Tibial artery (tissue), 4 donors: ENCODE data around the gene ABL1.

Experiments used
- DNase-seq, 2 donors: peaks; one replicate each; pipeline ENCODE4 v3.0.0-alpha.2; 2019
- H3K27ac ChIP-seq, 2 donors: fragments of 200-600 bp; sonication (generic) in 1 of 2; 1 replicate in 1 of 2; 2 replicates in 1 of 2; pipeline ENCODE4 v1.5.1; 2018 to 2019; ENCODE audit warnings: mild to moderate bottlenecking in 1 of 2
- H3K27me3 ChIP-seq, 2 donors: fragments of 200-600 bp; sonication (generic) in 1 of 2; one replicate each; pipeline versions ENCODE4 v1.5.1 to v1.6.0; 2016 to 2019
- H3K36me3 ChIP-seq, 3 donors: fragments of 200-600 bp; sonication (generic) in 2 of 3; one replicate each; pipeline ENCODE4 v1.5.1; 2016 to 2019; ENCODE audit warnings: mild to moderate bottlenecking in 2 of 3
- H3K4me1 ChIP-seq, 4 donors: fragments of 200-600 bp; sonication (generic) in 2 of 4; 1 replicate in 3 of 4; 2 replicates in 1 of 4; pipeline ENCODE4 v1.5.1; 2016 to 2019
- H3K4me3 ChIP-seq, 2 donors: fragments of 200-600 bp; sonication (generic) in 1 of 2; 1 replicate in 1 of 2; 2 replicates in 1 of 2; pipeline ENCODE4 v1.5.1; 2018 to 2019; ENCODE audit warnings: mild to moderate bottlenecking in 2 of 2
- H3K9me3 ChIP-seq, 3 donors: fragments of 200-600 bp; sonication (generic) in 1 of 3; one replicate each; pipeline ENCODE4 v1.5.1; 2016 to 2019
- intact Hi-C: fragments of 100-400 bp; cut with DNase I; formaldehyde crosslinking; loops from one replicate; pipeline ENCODE4 v1.15.0; 2023; ENCODE audit warnings: low total_unique reads
- TF ChIP-seq, protein P1 (sequence below), 2 experiments: fragments of 200-600 bp in 1 of 2; fragments of 450-650 bp in 1 of 2; IDR thresholded peaks; one replicate each; pipeline ENCODE4 v1.5.1; 2017 to 2019; ENCODE audit warnings: antibody characterized with exemption in 2 of 2, mild to moderate bottlenecking in 1 of 2, moderate library complexity in 1 of 2

The ABL1 gene

DNA sequence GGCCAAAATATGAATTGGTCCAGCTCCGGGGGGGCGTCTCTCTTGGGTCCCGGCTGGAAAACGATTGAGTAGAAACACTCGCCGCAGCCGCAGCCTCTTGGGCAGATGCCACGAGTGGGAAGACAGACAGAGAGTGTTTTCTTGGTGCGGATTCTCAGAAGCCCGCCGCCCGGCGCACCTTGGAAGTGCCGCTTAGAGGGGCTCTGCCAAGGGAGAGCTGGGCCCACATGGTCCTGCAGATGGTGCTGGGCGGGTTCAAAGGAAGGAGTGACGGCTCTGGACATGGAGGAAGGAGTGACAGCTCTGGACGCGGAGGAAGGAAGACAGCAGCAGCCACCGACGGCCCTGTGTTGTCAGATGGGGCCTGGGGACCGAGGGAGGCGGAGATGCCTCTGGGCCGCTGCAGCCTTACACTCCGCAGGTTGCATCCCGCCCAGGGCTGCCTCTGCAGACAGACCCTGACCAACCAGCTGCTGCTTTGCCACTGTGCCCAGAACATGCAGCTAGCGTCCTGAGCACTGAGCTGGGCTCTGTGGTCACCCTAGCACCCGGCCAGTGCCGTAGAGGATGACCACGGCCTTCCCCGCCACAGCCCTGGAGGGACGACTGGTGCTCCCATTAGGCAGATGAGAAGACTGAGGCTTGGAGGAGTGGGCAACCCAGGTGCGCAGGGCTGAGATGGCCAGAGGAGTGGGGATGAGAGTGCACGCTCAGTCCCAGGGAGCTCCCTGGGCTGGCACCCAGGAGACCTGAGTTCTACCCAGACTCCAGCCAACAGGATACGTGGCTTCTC lies 82.3 kb downstream of the ABL1 start:
- DNase-seq, result no peak
- Histone ChIP-seq H3K36me3 (no peaks in the 10 kb centered on the region), H3K27me3 (peaks cover 0 to 61% of the 10 kb centered on the region in 2 donors), H3K4me1 (peaks cover 0 to 8% (median 5%) of the 10 kb centered on the region in 4 donors), H3K27ac (no peak overlapping the region), H3K9me3 (no peaks in the 10 kb centered on the region), H3K4me3 (no peak overlapping the region)
- intact Hi-C loops, result no loop called here
- TF ChIP-seq, protein P1, sequence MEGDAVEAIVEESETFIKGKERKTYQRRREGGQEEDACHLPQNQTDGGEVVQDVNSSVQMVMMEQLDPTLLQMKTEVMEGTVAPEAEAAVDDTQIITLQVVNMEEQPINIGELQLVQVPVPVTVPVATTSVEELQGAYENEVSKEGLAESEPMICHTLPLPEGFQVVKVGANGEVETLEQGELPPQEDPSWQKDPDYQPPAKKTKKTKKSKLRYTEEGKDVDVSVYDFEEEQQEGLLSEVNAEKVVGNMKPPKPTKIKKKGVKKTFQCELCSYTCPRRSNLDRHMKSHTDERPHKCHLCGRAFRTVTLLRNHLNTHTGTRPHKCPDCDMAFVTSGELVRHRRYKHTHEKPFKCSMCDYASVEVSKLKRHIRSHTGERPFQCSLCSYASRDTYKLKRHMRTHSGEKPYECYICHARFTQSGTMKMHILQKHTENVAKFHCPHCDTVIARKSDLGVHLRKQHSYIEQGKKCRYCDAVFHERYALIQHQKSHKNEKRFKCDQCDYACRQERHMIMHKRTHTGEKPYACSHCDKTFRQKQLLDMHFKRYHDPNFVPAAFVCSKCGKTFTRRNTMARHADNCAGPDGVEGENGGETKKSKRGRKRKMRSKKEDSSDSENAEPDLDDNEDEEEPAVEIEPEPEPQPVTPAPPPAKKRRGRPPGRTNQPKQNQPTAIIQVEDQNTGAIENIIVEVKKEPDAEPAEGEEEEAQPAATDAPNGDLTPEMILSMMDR (IDR thresholded peaks at IDR 0.05), result no peak

DNA sequence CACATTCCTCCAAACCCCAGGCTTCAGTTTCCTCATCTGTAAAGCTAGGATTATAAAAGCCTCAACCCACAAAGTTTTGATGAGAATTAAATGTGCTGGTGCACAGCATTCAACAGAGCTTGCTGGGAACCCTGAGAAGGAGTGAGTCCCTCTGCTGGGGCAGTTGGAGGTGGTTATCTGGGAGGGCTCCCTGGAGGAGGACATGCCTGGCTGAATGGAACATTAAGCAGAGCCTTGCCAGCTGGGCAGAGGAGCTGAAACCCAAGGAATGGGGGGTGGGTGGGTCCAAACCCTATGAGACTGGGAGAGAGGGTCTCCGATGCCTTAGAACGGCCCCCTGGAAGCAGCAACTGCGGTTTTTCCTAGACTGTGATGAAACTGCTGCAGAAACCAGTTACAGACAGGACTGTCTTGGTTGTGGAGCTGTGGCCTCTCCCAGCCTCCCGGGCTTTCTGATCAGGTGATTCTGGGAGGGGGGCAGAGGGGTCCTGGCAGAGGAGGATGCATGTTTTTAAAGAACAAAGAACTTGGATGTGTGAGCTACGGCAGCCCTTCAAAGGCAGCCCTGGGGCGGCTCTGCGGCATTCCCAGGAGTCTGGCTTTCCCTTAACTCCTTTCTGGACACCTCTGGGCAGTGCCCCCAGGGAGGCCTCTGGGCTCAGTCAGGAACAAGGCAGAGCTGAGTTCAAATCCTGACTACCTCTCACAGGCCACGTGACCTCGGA lies 83.2 kb downstream of the ABL1 start:
- TF ChIP-seq, protein P1 (IDR thresholded peaks at IDR 0.05), result no peak
- intact Hi-C loops, result no loop called here
- Histone ChIP-seq H3K27ac (no peak overlapping the region), H3K36me3 (no peaks in the 10 kb centered on the region), H3K9me3 (no peaks in the 10 kb centered on the region), H3K27me3 (peaks cover 0 to 70% of the 10 kb centered on the region in 2 donors), H3K4me3 (no peak overlapping the region), H3K4me1 (peaks cover 0 to 4% (median 1%) of the 10 kb centered on the region in 4 donors)
- DNase-seq, result no peak

DNA sequence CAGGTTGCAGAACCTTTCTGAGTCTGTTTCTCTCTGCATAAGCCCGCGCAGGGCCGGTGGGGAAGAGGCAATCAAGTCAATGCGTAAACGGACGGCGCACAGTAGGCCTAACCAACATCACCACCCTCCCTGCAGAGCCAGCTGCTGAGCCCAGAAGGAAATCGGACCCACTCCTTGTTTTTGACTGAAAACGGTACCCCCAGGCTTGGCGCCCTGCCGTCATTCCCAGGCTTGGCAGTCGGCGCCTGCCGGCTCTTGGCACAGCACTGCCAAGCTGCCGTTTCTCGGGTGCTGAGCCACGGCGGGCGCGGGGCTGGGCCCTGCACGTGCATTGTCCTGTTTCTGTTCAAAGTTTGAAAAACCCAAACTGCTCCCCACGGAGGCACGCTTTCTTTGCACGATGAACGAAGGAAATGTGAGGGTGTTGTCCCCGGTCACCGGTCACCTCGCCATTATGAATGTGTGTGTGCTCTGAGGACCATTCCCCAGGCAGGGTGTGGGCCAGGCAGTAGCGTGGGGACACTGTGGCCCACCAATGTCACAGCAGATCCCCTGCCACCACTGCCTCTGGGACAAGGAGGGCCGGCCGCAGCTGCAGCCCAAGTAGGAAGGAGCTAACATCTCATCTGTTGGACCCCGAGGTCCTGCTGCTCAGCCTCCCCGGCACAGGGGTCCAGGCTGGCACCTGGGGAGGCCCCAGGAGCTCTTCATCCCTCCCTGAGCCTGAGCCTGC lies 83.9 kb downstream of the ABL1 start:
- H3K9me3 ChIP-seq, result no peaks in the 10 kb centered on the region
- intact Hi-C loops, result no loop called here
- H3K4me1 ChIP-seq, result peaks cover 0 to 2% (median 0%) of the 10 kb centered on the region in 4 donors
- no peaks in the 10 kb centered on the region for H3K36me3 ChIP-seq
- no peak overlapping the region for H3K27ac ChIP-seq
- H3K27me3 ChIP-seq, result peaks cover 0 to 76% of the 10 kb centered on the region in 2 donors
- no peak overlapping the region for H3K4me3 ChIP-seq
- DNase-seq, result no peak
- TF ChIP-seq, protein P1 (IDR thresholded peaks at IDR 0.05), result no peak

DNA sequence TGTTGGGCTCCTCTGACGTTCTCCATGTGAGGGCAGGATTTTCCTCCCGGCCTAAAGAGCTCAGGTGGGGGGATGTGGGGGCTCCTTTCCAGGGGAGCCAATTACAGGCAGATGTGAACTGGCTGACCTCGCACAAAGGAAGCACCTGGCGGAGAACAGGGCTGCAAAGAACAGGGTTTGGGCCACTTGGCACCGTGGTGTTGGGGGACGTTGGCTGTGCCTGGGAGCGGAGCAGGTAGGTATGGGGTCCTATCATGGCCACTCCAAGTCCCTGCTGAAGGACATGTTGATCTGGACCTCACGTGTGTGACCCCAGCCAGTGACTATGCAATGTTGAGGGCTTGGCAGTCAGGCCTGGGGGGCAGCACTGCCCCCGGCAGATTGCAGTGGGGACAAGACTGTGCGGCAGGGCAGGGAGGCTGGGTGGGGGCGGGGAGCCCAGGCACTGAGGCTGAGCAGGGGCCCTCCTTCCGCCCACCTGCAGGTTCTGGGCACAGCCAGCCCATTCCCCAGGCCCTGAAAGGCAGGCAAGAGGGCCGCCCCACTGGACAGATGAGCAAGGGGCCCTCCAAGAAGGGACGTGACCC lies 84.6 kb downstream of the ABL1 start:
- Histone ChIP-seq H3K27me3 (peaks cover 0 to 76% of the 10 kb centered on the region in 2 donors), H3K4me1 (peaks cover 0 to 2% (median 0%) of the 10 kb centered on the region in 4 donors), H3K4me3 (no peak overlapping the region), H3K27ac (no peak overlapping the region), H3K36me3 (no peaks in the 10 kb centered on the region), H3K9me3 (no peaks in the 10 kb centered on the region)
- TF ChIP-seq, protein P1 (IDR thresholded peaks at IDR 0.05), result no peak
- intact Hi-C loops, result no loop called here
- no peak for DNase-seq

DNA sequence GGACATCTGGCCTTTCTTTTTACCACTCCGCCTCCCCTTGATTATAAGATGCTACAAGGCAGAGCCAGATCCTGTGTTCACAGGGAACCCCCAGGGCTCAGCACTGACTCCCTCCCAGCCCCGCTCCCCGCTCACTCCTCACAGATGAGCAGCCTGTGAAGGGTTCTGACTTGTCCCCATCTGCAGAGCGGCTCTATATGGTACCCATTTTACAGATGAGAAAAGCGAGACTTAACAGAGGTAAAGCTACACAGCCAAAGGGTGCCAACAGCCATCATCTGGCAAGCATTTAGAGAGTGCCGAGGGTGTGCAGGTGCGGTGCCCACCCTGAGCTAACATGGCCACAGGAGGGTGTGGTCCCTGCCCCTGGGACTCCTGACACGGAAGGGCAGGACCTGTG lies 85.2 kb downstream of the ABL1 start:
- DNase-seq, result no peak
- Histone ChIP-seq H3K27ac (no peak overlapping the region), H3K36me3 (no peaks in the 10 kb centered on the region), H3K9me3 (no peaks in the 10 kb centered on the region), H3K4me3 (no peak overlapping the region), H3K4me1 (peaks cover 0 to 2% (median 0%) of the 10 kb centered on the region in 4 donors), H3K27me3 (peaks cover 0 to 80% of the 10 kb centered on the region in 2 donors)
- TF ChIP-seq, protein P1 (IDR thresholded peaks at IDR 0.05), result no peak
- intact Hi-C loops, result no loop called here
